Neural cell (in vitro differentiated cells): ENCODE measurements around the gene CD300A. TPM values are rescaled to one million over a fixed set of nuclear protein-coding genes. Genes with fewer than 3 reads are reported as not detected.

ENCODE experiments used
- H2AFZ ChIP-seq: fragments of 200-600, 300-800 bp; sonication (generic), shearing (Covaris generic); 2 replicates; pipeline ENCODE4 v1.6.0; 2014; ENCODE audit warnings: low read depth, mild to moderate bottlenecking, antibody characterized with exemption, low read length, moderate library complexity
- H3F3A ChIP-seq: fragments of 200-600 bp; shearing (Covaris generic); 2 replicates; pipeline ENCODE4 v1.6.1; 2016; ENCODE audit warnings: mild to moderate bottlenecking, moderate library complexity, mixed read lengths, antibody characterized with exemption, low read length; ENCODE audit not compliant: insufficient read depth, poor library complexity, severe bottlenecking
- H3K27ac ChIP-seq: fragments of 200-600, 300-800 bp; sonication (generic), shearing (Covaris generic); 2 replicates; pipeline ENCODE4 v1.5.1; 2014; ENCODE audit warnings: mild to moderate bottlenecking, low read length, moderate library complexity
- H3K27me3 ChIP-seq: fragments of 300-800, 200-600 bp; sonication (generic), shearing (Covaris generic); 2 replicates; pipeline ENCODE4 v1.6.0; 2014; ENCODE audit warnings: mild to moderate bottlenecking, low read depth, low read length, moderate library complexity; ENCODE audit not compliant: insufficient read depth
- H3K36me3 ChIP-seq: fragments of 300-800, 200-600 bp; sonication (generic), shearing (Covaris generic); 2 replicates; pipeline ENCODE4 v1.5.1; 2014; ENCODE audit warnings: mild to moderate bottlenecking, antibody characterized with exemption, low read length, moderate library complexity; ENCODE audit not compliant: insufficient read depth
- H3K4me2 ChIP-seq: fragments of 300-800, 200-600 bp; sonication (generic), shearing (Covaris generic); 2 replicates; pipeline ENCODE4 v1.6.0; 2014; ENCODE audit warnings: mild to moderate bottlenecking, low read length
- H3K4me3 ChIP-seq: fragments of 300-800, 200-600 bp; sonication (generic), shearing (Covaris generic); 2 replicates; pipeline ENCODE4 v1.5.1; 2014; ENCODE audit warnings: mild to moderate bottlenecking, low read length, moderate library complexity
- H3K79me2 ChIP-seq: fragments of 200-600 bp; shearing (Covaris generic); replicated peaks from 2 replicates; pipeline ENCODE4 v1.6.0; 2014; ENCODE audit warnings: mild to moderate bottlenecking, low read length, moderate library complexity; ENCODE audit not compliant: insufficient read depth
- H3K9ac ChIP-seq: fragments of 300-800, 200-600 bp; sonication (generic), shearing (Covaris generic); 2 replicates; pipeline ENCODE4 v1.6.1; 2016; ENCODE audit warnings: mild to moderate bottlenecking, low read length, mixed read lengths
- H3K9me2 ChIP-seq: fragments of 200-600 bp; shearing (Covaris generic); 2 replicates; pipeline ENCODE4 v1.6.1; 2016; ENCODE audit warnings: mild to moderate bottlenecking, low read length, mixed read lengths; ENCODE audit not compliant: insufficient read depth
- H3K9me3 ChIP-seq: fragments of 200-600, 300-800 bp; sonication (generic), shearing (Covaris generic); 2 replicates; pipeline ENCODE4 v1.6.1; 2016; ENCODE audit warnings: mild to moderate bottlenecking, mixed run types, low read length, moderate library complexity, mixed read lengths
- H4K20me1 ChIP-seq: fragments of 200-600 bp; shearing (Covaris generic); 2 replicates; pipeline ENCODE4 v1.6.1; 2016; ENCODE audit warnings: mild to moderate bottlenecking, mixed run types; ENCODE audit not compliant: insufficient read depth
- EP300 ChIP-seq: fragments of 450-650 bp; conservative IDR thresholded peaks from 2 replicates; pipeline ENCODE4 v1.6.1; 2014; ENCODE audit warnings: antibody characterized with exemption, mild to moderate bottlenecking, moderate library complexity; ENCODE audit not compliant: poor library complexity, severe bottlenecking
- EZH2 ChIP-seq: fragments of 200-600, 300-800 bp; shearing (Covaris generic), sonication (generic); IDR thresholded peaks from 2 replicates; pipeline ENCODE4 v1.6.1; 2014; ENCODE audit warnings: antibody characterized with exemption, low read length, borderline replicate concordance, mild to moderate bottlenecking; ENCODE audit not compliant: insufficient read depth, poor library complexity, severe bottlenecking
- MXI1 ChIP-seq: fragments of 450-650 bp; conservative IDR thresholded peaks from 2 replicates; pipeline ENCODE4 v1.6.1; 2014; ENCODE audit warnings: antibody characterized with exemption, mild to moderate bottlenecking; ENCODE audit not compliant: poor library complexity, severe bottlenecking
- POLR2AphosphoS5 ChIP-seq: IDR thresholded peaks from 2 replicates; pipeline ENCODE4 v1.6.1; 2012
- RAD21 ChIP-seq: fragments of 450-650 bp; conservative IDR thresholded peaks from 2 replicates; pipeline ENCODE4 v1.6.1; 2014; ENCODE audit warnings: antibody characterized with exemption, mild to moderate bottlenecking, moderate library complexity
- SMC3 ChIP-seq: fragments of 450-650 bp; conservative IDR thresholded peaks from 2 replicates; pipeline ENCODE4 v1.6.1; 2014; ENCODE audit warnings: antibody characterized with exemption, mild to moderate bottlenecking, moderate library complexity; ENCODE audit not compliant: poor library complexity
- TAF1 ChIP-seq: IDR thresholded peaks from 2 replicates; pipeline ENCODE4 v1.6.1; 2012; ENCODE audit warnings: low read depth
- polyA plus RNA-seq: library from polyadenylated mRNA; depleted of rRNA; stranded (reverse); fragments of >200 nt; gene quantifications from 2 replicates; pipeline ENCODE4 v1.2.3, GENCODE V29; 2014
- TF ChIP-seq, protein P1 (sequence below): IDR thresholded peaks from 2 replicates; pipeline ENCODE4 v1.6.1; 2012; ENCODE audit warnings: borderline replicate concordance
- TF ChIP-seq, protein P2 (sequence below): fragments of 450-650 bp; IDR thresholded peaks from 2 replicates; pipeline ENCODE4 v1.5.1; 2014; ENCODE audit warnings: antibody characterized with exemption, mild to moderate bottlenecking, moderate library complexity; ENCODE audit not compliant: poor library complexity, severe bottlenecking

Gene CD300A
- polyA plus RNA-seq, 1 donor from 2014 or later, result 0.35 TPM

DNA sequence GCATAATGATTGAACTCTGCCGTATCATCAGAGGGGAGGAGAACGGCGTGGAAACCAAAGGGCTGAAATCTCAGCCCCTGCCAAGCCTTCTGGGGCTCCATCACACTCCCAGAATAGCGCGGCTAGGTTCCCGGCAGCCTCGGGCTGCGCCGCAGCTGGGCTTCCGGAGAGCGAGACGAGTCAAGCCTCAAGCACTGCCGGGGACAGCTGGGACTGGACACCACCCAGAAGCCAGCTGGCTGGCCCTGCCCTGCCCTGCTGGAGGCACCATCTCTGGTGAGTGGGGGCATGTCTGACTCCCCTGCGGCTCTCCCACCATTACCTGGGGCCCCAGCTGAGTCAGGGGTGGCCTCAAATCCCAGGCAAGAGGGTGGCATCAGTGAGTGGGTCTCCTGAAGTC, 41.8 kb upstream of the CD300A start:
- Histone ChIP-seq H3K4me3 (no peak overlapping the region), H3K36me3 (no peaks in the 10 kb centered on the region), H3K4me2 (no peak overlapping the region), H3K27me3 (peaks cover 1% of the 10 kb centered on the region), H3K9me3 (no peaks in the 10 kb centered on the region), H2AFZ (no peak overlapping the region), H3F3A (no peaks in the 10 kb centered on the region), H3K79me2 (no peaks in the 10 kb centered on the region), H4K20me1 (no peaks in the 10 kb centered on the region), H3K27ac (no peak overlapping the region), H3K9me2 (no peaks in the 10 kb centered on the region), H3K9ac (no peak overlapping the region)
- TF ChIP-seq, protein P1, sequence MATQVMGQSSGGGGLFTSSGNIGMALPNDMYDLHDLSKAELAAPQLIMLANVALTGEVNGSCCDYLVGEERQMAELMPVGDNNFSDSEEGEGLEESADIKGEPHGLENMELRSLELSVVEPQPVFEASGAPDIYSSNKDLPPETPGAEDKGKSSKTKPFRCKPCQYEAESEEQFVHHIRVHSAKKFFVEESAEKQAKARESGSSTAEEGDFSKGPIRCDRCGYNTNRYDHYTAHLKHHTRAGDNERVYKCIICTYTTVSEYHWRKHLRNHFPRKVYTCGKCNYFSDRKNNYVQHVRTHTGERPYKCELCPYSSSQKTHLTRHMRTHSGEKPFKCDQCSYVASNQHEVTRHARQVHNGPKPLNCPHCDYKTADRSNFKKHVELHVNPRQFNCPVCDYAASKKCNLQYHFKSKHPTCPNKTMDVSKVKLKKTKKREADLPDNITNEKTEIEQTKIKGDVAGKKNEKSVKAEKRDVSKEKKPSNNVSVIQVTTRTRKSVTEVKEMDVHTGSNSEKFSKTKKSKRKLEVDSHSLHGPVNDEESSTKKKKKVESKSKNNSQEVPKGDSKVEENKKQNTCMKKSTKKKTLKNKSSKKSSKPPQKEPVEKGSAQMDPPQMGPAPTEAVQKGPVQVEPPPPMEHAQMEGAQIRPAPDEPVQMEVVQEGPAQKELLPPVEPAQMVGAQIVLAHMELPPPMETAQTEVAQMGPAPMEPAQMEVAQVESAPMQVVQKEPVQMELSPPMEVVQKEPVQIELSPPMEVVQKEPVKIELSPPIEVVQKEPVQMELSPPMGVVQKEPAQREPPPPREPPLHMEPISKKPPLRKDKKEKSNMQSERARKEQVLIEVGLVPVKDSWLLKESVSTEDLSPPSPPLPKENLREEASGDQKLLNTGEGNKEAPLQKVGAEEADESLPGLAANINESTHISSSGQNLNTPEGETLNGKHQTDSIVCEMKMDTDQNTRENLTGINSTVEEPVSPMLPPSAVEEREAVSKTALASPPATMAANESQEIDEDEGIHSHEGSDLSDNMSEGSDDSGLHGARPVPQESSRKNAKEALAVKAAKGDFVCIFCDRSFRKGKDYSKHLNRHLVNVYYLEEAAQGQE, result no peak
- TF ChIP-seq TAF1, result no peak
- TF ChIP-seq EP300, result no peak
- no peak for TF ChIP-seq POLR2AphosphoS5
- TF ChIP-seq SMC3, result no peak
- TF ChIP-seq, protein P2, sequence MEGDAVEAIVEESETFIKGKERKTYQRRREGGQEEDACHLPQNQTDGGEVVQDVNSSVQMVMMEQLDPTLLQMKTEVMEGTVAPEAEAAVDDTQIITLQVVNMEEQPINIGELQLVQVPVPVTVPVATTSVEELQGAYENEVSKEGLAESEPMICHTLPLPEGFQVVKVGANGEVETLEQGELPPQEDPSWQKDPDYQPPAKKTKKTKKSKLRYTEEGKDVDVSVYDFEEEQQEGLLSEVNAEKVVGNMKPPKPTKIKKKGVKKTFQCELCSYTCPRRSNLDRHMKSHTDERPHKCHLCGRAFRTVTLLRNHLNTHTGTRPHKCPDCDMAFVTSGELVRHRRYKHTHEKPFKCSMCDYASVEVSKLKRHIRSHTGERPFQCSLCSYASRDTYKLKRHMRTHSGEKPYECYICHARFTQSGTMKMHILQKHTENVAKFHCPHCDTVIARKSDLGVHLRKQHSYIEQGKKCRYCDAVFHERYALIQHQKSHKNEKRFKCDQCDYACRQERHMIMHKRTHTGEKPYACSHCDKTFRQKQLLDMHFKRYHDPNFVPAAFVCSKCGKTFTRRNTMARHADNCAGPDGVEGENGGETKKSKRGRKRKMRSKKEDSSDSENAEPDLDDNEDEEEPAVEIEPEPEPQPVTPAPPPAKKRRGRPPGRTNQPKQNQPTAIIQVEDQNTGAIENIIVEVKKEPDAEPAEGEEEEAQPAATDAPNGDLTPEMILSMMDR, result no peak
- TF ChIP-seq RAD21, result no peak
- no peak for TF ChIP-seq EZH2

DNA sequence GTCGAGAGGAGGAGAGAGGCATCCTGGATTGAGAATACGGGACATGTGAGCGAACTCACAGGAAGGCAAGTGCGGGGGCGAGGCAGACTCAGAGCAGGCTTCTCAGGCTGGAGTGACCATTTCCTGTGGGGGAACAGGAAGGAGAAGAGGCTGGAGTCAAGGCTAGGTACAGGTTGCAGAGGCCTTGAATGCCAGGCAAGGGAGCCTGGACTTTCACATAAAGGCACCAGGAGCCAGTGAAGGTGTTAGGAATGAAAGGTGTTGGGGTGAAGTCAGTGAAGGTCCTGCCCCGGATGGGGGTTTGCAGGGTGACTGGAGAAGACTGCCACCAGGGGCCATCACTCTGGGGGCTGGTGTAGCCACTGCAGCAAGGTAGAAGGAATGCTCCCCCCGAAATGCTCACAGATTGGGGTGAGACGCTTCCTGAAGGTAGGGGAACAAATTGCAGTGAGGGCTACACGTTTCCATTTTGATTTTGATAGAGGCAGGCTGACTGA, 39.8 kb upstream of the CD300A start:
- Histone ChIP-seq H3K9me3 (no peaks in the 10 kb centered on the region), H3F3A (no peaks in the 10 kb centered on the region), H3K27ac (no peak overlapping the region), H4K20me1 (no peaks in the 10 kb centered on the region), H3K79me2 (no peaks in the 10 kb centered on the region), H3K27me3 (peaks cover 21% of the 10 kb centered on the region), H2AFZ (no peak overlapping the region), H3K36me3 (no peaks in the 10 kb centered on the region), H3K9me2 (no peaks in the 10 kb centered on the region), H3K4me3 (no peak overlapping the region), H3K4me2 (no peak overlapping the region), H3K9ac (no peak overlapping the region)
- TF ChIP-seq MXI1 (no peak), POLR2AphosphoS5 (no peak), EP300 (no peak), RAD21 (no peak), TAF1 (no peak), SMC3 (no peak), EZH2 (no peak)
- TF ChIP-seq, protein P2, result no peak
- TF ChIP-seq, protein P1, result no peak
